PC-3 (cell line): Measurements from ENCODE around the gene PIPOX. TPM values are rescaled to one million over a fixed set of nuclear protein-coding genes. Genes with fewer than 3 reads are reported as not detected.

Source experiments
- ATAC-seq: fragments of 200-7000 bp; cut with Tn5 transposase; 2 replicates; pipeline ENCODE4 v1.9.1; 2020; ENCODE audit warnings: mild to moderate bottlenecking, moderate library complexity
- BruUV-seq: library from RNA; stranded (reverse); fragments of 400-500 nt; replicated peaks from 2 replicates; lab custom pipeline; 2021; lab: Mats Ljungman, UMichigan
- CTCF ChIA-PET: fragments of 300-600 bp; sonication (Branson Sonifier 250); formaldehyde crosslinking; loops from one replicate; lab custom pipeline; 2022; ENCODE audit warnings: antibody characterized with exemption; lab: Charles Lee
- POLR2A ChIA-PET: fragments of 300-600 bp; sonication (Branson Sonifier 250); formaldehyde crosslinking; loops from one replicate; lab custom pipeline; 2022; ENCODE audit warnings: antibody characterized with exemption; ENCODE audit not compliant: unreplicated experiment; lab: Charles Lee
- DNase-seq: peaks from one replicate; pipeline ENCODE4 v3.0.0-alpha.2; 2015
- H2AFZ ChIP-seq: fragments of 300-600 bp; sonication (generic); 2 replicates; pipeline ENCODE4 v1.6.0; 2016; ENCODE audit warnings: antibody characterized with exemption, low read length
- H3F3A ChIP-seq: fragments of 300-600 bp; sonication (generic); one replicate; pipeline ENCODE4 v1.6.0; 2017; ENCODE audit warnings: antibody characterized with exemption, low read length, control low read depth, mild to moderate bottlenecking; ENCODE audit not compliant: unreplicated experiment
- H3K27ac ChIP-seq: fragments of 300-600 bp; sonication (generic); 2 replicates; pipeline ENCODE4 v1.5.1; 2016; ENCODE audit warnings: mild to moderate bottlenecking, low read length
- H3K27me3 ChIP-seq: fragments of 300-600 bp; sonication (generic); 2 replicates; pipeline ENCODE4 v1.6.1; 2016; ENCODE audit warnings: low read length, mixed read lengths
- H3K36me3 ChIP-seq: fragments of 300-600 bp; sonication (generic); 2 replicates; pipeline ENCODE4 v1.6.1; 2016; ENCODE audit warnings: low read depth, mixed run types, low read length, mixed read lengths
- H3K4me1 ChIP-seq: fragments of 300-600 bp; sonication (generic); 2 replicates; pipeline ENCODE4 v1.5.1; 2016; ENCODE audit warnings: low read length; ENCODE audit not compliant: insufficient read depth
- H3K4me2 ChIP-seq: fragments of 300-600 bp; sonication (generic); 2 replicates; pipeline ENCODE4 v1.6.0; 2016; ENCODE audit warnings: low read length
- H3K4me3 ChIP-seq: fragments of 300-600 bp; sonication (generic); 2 replicates; pipeline ENCODE4 v1.5.1; 2016; ENCODE audit warnings: mild to moderate bottlenecking, low read length, mixed read lengths
- H3K79me2 ChIP-seq: fragments of 300-600 bp; sonication (generic); 2 replicates; pipeline ENCODE4 v1.6.1; 2017; ENCODE audit warnings: low read length, mixed read lengths
- H3K9ac ChIP-seq: fragments of 300-600 bp; sonication (generic); 2 replicates; pipeline ENCODE4 v1.6.0; 2016; ENCODE audit warnings: mild to moderate bottlenecking, low read length
- H3K9me2 ChIP-seq: fragments of 300-600 bp; sonication (generic); replicated peaks from 2 replicates; pipeline ENCODE4 v1.6.1; 2016; ENCODE audit warnings: mixed run types, low read length, mixed read lengths
- H3K9me3 ChIP-seq: fragments of 300-600 bp; sonication (generic); 2 replicates; pipeline ENCODE4 v1.6.1; 2016; ENCODE audit warnings: low read length, mixed read lengths
- H4K20me1 ChIP-seq: fragments of 300-600 bp; sonication (generic); 2 replicates; pipeline ENCODE4 v1.6.1; 2016; ENCODE audit warnings: low read length, mixed read lengths
- EZH2 ChIP-seq: fragments of 300-600 bp; sonication (generic); IDR thresholded peaks from one replicate; pipeline ENCODE4 v1.6.1; 2017; ENCODE audit warnings: antibody characterized with exemption, mild to moderate bottlenecking, low read length; ENCODE audit not compliant: unreplicated experiment
- EZH2phosphoT487 ChIP-seq: fragments of 300-600 bp; sonication (generic); IDR thresholded peaks from 2 replicates; pipeline ENCODE4 v1.6.1; 2018; ENCODE audit warnings: mild to moderate bottlenecking, antibody characterized with exemption, low read length, borderline replicate concordance
- intact Hi-C: fragments of 100-400 bp; cut with micrococcal nuclease; formaldehyde crosslinking; loops from 2 replicates; pipeline ENCODE4 v1.9.0; 2023
- total RNA-seq: library from RNA; depleted of rRNA; stranded (reverse); fragments of >200 nt; gene quantifications from 2 replicates; pipeline ENCODE4 v1.2.3, GENCODE V29; 2014
- TF ChIP-seq, protein P1 (sequence below): fragments of 300-600 bp; sonication (generic); conservative IDR thresholded peaks from 2 replicates; pipeline ENCODE4 v1.5.1; 2017; ENCODE audit warnings: antibody characterized with exemption, low read depth, mild to moderate bottlenecking, low read length

Gene PIPOX
- total RNA-seq, 1 experiment from 2014 or later: 0.87 TPM

DNA sequence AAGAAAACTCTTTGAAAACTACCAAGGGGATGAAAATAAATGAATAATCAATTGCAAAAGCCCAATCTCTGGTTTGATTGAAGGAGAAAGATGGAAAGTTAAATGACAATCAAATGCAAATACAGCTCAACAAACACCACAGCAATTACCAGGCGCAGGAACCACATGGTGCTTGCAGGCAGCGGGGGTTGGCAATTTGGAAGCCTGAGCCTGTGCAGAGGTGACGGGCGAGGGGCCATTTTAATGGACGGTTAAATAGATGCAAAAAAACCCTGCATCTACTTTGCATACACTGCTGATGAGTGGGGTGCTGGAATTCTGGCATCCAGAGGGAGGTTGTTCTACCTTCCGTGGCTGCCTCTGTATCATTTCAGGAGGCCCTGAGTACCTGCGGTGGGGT is 32.4 kb upstream of the PIPOX start:
- BruUV-seq: no TSS peak
- ChIA-PET POLR2A (no interaction called here), CTCF (no interaction called here)
- no peaks in the 10 kb centered on the region for H3K9me3 ChIP-seq
- H3K27me3 ChIP-seq: peaks cover 19% of the 10 kb centered on the region
- H3F3A ChIP-seq: no peaks in the 10 kb centered on the region
- H3K9me2 ChIP-seq: no peaks in the 10 kb centered on the region
- no peak overlapping the region for H2AFZ ChIP-seq
- H3K79me2 ChIP-seq: no peaks in the 10 kb centered on the region
- no peaks in the 10 kb centered on the region for H3K36me3 ChIP-seq
- intact Hi-C loops: no loop called here
- no peak overlapping the region for H3K9ac ChIP-seq
- no peaks in the 10 kb centered on the region for H3K4me1 ChIP-seq
- TF ChIP-seq EZH2 (no peak), EZH2phosphoT487 (no peak)
- TF ChIP-seq, protein P1, sequence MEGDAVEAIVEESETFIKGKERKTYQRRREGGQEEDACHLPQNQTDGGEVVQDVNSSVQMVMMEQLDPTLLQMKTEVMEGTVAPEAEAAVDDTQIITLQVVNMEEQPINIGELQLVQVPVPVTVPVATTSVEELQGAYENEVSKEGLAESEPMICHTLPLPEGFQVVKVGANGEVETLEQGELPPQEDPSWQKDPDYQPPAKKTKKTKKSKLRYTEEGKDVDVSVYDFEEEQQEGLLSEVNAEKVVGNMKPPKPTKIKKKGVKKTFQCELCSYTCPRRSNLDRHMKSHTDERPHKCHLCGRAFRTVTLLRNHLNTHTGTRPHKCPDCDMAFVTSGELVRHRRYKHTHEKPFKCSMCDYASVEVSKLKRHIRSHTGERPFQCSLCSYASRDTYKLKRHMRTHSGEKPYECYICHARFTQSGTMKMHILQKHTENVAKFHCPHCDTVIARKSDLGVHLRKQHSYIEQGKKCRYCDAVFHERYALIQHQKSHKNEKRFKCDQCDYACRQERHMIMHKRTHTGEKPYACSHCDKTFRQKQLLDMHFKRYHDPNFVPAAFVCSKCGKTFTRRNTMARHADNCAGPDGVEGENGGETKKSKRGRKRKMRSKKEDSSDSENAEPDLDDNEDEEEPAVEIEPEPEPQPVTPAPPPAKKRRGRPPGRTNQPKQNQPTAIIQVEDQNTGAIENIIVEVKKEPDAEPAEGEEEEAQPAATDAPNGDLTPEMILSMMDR: no peak
- no peak overlapping the region for H3K4me2 ChIP-seq
- no peak overlapping the region for H3K27ac ChIP-seq
- DNase-seq: no peak
- ATAC-seq: no peak
- H3K4me3 ChIP-seq: no peak overlapping the region
- H4K20me1 ChIP-seq: no peaks in the 10 kb centered on the region

- Histone ChIP-seq H3K4me1 (no peaks in the 10 kb centered on the region), H3F3A (no peaks in the 10 kb centered on the region), H3K9me2 (no peaks in the 10 kb centered on the region), H3K27me3 (peaks cover 32% of the 10 kb centered on the region), H3K36me3 (no peaks in the 10 kb centered on the region), H4K20me1 (no peaks in the 10 kb centered on the region), H3K4me2 (no peak overlapping the region), H2AFZ (no peak overlapping the region), H3K27ac (no peak overlapping the region), H3K9ac (no peak overlapping the region), H3K79me2 (no peaks in the 10 kb centered on the region), H3K4me3 (no peak overlapping the region), H3K9me3 (no peaks in the 10 kb centered on the region)
- DNase-seq: no peak
- no TSS peak for BruUV-seq
- TF ChIP-seq, protein P1: no peak
- TF ChIP-seq EZH2phosphoT487 (no peak), EZH2 (no peak)
- intact Hi-C loops: no loop called here
- ChIA-PET CTCF (no interaction called here), POLR2A (no interaction called here)
- ATAC-seq: no peak
Measured at GRCh38 chr17:29012535-29012934, 30.4 kb upstream of the PIPOX start.

DNA sequence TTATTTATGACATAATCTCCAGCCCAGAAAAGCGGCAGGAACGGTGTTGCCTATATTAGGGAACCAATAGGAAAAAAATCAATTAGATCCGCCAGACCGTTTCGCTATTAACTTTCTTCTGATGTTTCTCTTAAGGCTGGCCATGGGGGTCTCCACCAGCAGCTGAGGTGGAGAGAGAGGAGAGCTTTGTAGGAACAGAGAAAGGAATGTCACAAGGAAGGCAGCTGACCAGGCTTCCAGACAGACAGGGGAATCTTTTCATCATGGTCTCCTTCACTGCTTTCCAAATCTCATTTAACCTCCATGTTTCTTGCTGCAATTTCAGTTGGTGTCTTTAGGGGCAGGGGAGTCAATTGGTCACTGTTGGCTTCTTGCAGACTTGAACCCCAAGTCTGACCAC is 28.2 kb upstream of the PIPOX start:
- Histone ChIP-seq H3K27ac (no peak overlapping the region), H3K4me2 (no peak overlapping the region), H3K9me2 (no peaks in the 10 kb centered on the region), H3F3A (no peaks in the 10 kb centered on the region), H2AFZ (no peak overlapping the region), H3K36me3 (no peaks in the 10 kb centered on the region), H3K4me1 (no peaks in the 10 kb centered on the region), H3K9ac (no peak overlapping the region), H3K27me3 (peaks cover 35% of the 10 kb centered on the region), H3K4me3 (no peak overlapping the region), H3K9me3 (no peaks in the 10 kb centered on the region), H3K79me2 (no peaks in the 10 kb centered on the region), H4K20me1 (no peaks in the 10 kb centered on the region)
- ATAC-seq: no peak
- intact Hi-C loops: no loop called here
- TF ChIP-seq EZH2phosphoT487 (no peak), EZH2 (no peak)
- no TSS peak for BruUV-seq
- DNase-seq: no peak
- ChIA-PET POLR2A (no interaction called here), CTCF (no interaction called here)
